ENCODE results near the gene HBM. TPM values are rescaled to one million over a fixed set of nuclear protein-coding genes. Genes with fewer than 3 reads are reported as not detected.
"Not testable (repeated sequence)": the region's sequence is repeated elsewhere in the genome, so short reads cannot be mapped to it uniquely, and the experiment has no call there.

HBM gene
- total RNA-seq, 4 donors from 2014 or later, result not detected

GRCh38 chr16:160691-161190 is 5.0 kb upstream of the HBM start:
- peaks cover 7 to 8% (median 8%) of the 10 kb centered on the region in 4 donors for H3K4me1 ChIP-seq
- H3K27ac ChIP-seq, result no peak overlapping the region
- WGBS, 2 donors (ENCODE audit: low coverage in 1 of 2), result 63 to 85% methylated on average over 4 to 9 of the region's 18 CpGs
- in situ Hi-C loops (cut with MboI; ENCODE audit: low pct_ligation_motif_present in 1 of 4, low pct_unique_long_range_greater_than_20kb in 1 of 4, low sequenced_read_pairs in 3 of 4) (no loop called here), intact Hi-C loops (cut with DNase I; ENCODE audit: low total_unique reads) (no loop called here)
- no peak for DNase-seq
- H3K27me3 ChIP-seq, result peaks cover 68% of the 10 kb centered on the region
- no peak overlapping the region for H3K4me3 ChIP-seq
- no peaks in the 10 kb centered on the region for H3K36me3 ChIP-seq
- no peaks in the 10 kb centered on the region for H3K9me3 ChIP-seq
- TF ChIP-seq POLR2A (IDR thresholded peaks at IDR 0.05), result no peak

DNA sequence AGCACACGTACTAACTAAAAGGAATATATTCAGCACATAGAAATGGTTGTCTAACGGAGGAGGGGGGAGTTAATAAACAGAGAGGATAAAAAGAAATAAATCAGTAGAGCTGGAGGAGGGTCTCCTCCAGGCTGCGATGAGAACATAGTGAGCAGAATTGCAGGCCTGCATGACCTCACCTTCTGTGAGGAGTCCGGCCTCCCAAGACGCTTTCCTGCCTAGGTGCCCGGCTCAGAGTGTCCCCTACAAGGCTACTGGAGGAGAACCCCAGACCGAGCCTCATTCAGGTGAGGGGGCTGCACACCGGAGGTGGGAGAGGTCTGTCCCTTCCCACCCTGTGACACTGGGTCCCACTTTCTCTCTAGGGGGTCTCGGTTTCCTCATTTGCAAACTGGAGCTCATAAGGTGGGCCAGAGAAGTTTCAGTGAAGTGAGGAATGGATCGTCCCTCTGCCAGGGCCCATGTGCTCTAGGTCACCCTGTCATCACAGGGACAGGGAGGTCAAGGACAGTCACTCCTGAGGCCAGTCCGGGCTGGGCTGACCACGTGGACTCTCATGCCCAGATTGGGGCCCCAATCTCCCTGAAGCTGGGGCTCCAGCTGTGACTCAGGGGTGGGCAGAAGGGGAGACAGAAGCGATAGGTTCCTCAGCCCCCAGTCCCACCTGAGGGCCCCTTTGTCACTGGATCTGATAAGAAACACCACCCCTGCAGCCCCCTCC is 3.3 kb upstream of the HBM start:
- WGBS, 2 donors (ENCODE audit: low coverage in 1 of 2), result 80 to 82% methylated on average over 3 to 13 of the region's 13 CpGs
- in situ Hi-C loops (cut with MboI; ENCODE audit: low pct_ligation_motif_present in 1 of 4, low pct_unique_long_range_greater_than_20kb in 1 of 4, low sequenced_read_pairs in 3 of 4), result no loop called here
- intact Hi-C loops (cut with DNase I; ENCODE audit: low total_unique reads), result no loop called here

DNA sequence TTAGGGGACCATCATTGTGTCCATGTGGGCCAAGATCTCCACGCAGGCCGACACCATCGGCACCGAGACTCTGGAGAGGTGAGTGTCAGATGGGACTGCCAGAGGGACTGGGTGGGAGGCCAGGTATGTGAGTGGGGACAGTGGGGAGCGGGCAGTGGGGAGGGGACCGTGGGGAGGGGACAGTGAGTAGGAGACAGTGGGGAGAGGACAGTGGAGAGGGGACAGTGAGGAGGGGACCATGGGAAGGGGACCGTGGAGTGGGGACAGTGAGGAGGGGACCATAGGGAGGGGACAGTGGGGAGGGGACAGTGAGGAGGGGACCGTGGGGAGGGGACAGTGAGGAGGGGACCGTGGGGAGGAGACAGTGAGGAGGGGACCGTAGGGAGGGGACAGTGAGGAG is 2.6 kb upstream of the HBM start:
- DNase-seq; in situ Hi-C loops (cut with MboI; ENCODE audit: low pct_ligation_motif_present in 1 of 4, low pct_unique_long_range_greater_than_20kb in 1 of 4, low sequenced_read_pairs in 3 of 4); H3K9me3 ChIP-seq; H3K36me3 ChIP-seq; H3K4me3 ChIP-seq; intact Hi-C loops (cut with DNase I; ENCODE audit: low total_unique reads); H3K27ac ChIP-seq: not testable (repeated sequence)
- Histone ChIP-seq H3K4me1 (peaks cover 15 to 16% (median 16%) of the 10 kb centered on the region in 4 donors), H3K27me3 (peaks cover 69% of the 10 kb centered on the region)
- WGBS, 2 donors (ENCODE audit: low coverage in 1 of 2), result 40% methylated on average over 1 of the region's 10 CpGs; no CpG with 5 or more reads in 1 of the 2 donors

More for the DNA sequence above, 3.3 kb upstream of the HBM start:
- Histone ChIP-seq H3K27ac (no peak overlapping the region), H3K36me3 (no peaks in the 10 kb centered on the region), H3K4me1 (peaks cover 15 to 16% (median 16%) of the 10 kb centered on the region in 4 donors), H3K4me3 (no peak overlapping the region), H3K9me3 (no peaks in the 10 kb centered on the region), H3K27me3 (peaks cover 69% of the 10 kb centered on the region)
- TF ChIP-seq POLR2AphosphoS5 (IDR thresholded peaks at IDR 0.05) (no peak), EP300 (IDR thresholded peaks at IDR 0.05; ENCODE audit: low read depth) (no peak), CTCF (IDR thresholded peaks at IDR 0.05) (no peak), POLR2A (IDR thresholded peaks at IDR 0.05) (no peak)
- no peak for DNase-seq

DNA sequence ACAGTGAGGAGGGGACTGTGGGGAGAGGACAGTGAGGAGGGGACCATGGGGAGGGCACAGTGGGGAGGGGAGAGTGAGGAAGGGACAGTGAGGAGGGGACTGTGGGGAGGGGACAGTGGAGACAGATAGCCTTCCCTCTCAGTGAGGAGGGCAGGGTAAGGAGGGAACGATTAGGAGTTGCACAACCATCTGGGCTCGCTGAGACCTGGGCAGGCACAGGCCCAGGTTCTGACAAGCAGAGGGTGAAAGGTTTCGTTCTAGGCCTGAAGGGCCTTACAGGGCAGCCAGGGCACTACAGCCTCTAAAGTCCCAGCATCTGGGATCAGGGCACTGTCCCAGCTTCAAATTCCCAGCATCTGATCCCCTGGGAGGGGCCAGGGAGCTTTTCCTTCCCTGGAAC is 2.1 kb upstream of the HBM start:
- H3K4me3 ChIP-seq; H3K36me3 ChIP-seq; DNase-seq; H3K9me3 ChIP-seq; intact Hi-C loops (cut with DNase I; ENCODE audit: low total_unique reads); H3K27ac ChIP-seq; in situ Hi-C loops (cut with MboI; ENCODE audit: low pct_ligation_motif_present in 1 of 4, low pct_unique_long_range_greater_than_20kb in 1 of 4, low sequenced_read_pairs in 3 of 4): not testable (repeated sequence)
- Histone ChIP-seq H3K27me3 (peaks cover 71% of the 10 kb centered on the region), H3K4me1 (peaks cover 15 to 16% (median 16%) of the 10 kb centered on the region in 4 donors)
- 42% methylated on average over 3 of the region's 3 CpGs; no CpG with 5 or more reads in 1 of the 2 donors for WGBS, 2 donors (ENCODE audit: low coverage in 1 of 2)

DNA sequence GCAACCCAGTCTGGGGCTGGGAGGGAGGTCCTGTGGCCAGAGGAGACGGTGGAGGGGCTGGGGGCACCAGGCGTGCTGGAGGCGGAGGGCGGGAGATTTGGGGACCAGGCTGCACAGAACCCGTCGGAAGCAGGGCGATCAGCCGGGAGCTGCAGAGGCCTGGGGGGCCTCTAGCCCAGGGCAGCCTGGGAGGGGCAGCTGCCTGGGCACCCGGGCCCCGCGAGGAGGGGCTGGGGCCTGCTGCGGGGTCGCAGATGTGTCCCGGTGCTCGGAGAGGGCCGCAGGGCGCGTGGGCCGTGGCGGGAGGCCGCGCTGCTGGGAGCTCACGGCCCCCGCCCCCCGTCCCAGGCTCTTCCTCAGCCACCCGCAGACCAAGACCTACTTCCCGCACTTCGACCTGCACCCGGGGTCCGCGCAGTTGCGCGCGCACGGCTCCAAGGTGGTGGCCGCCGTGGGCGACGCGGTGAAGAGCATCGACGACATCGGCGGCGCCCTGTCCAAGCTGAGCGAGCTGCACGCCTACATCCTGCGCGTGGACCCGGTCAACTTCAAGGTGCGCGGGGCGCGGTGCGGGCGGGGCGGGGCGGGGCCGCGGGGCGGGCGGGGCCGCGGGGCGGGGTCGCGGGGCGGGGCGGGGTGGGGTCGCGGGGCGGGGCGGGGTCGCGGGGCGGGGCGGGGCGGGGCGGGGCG is 1.5 kb upstream of the HBM start:
- in situ Hi-C loops (cut with MboI; ENCODE audit: low pct_ligation_motif_present in 1 of 4, low pct_unique_long_range_greater_than_20kb in 1 of 4, low sequenced_read_pairs in 3 of 4); H3K27ac ChIP-seq; H3K9me3 ChIP-seq; H3K36me3 ChIP-seq; H3K4me3 ChIP-seq; DNase-seq; intact Hi-C loops (cut with DNase I; ENCODE audit: low total_unique reads): not testable (repeated sequence)
- peaks cover 73% of the 10 kb centered on the region for H3K27me3 ChIP-seq
- no CpG with 5 or more reads among the region's 80 CpGs for WGBS, 2 donors (ENCODE audit: low coverage in 1 of 2)
- H3K4me1 ChIP-seq, result peaks cover 15 to 16% (median 16%) of the 10 kb centered on the region in 4 donors

- in situ Hi-C loops (cut with MboI; ENCODE audit: low pct_ligation_motif_present in 1 of 4, low pct_unique_long_range_greater_than_20kb in 1 of 4, low sequenced_read_pairs in 3 of 4) (no loop called here), intact Hi-C loops (cut with DNase I; ENCODE audit: low total_unique reads) (no loop called here)
- H3K27me3 ChIP-seq, result peaks cover 74% of the 10 kb centered on the region
- H3K4me1 ChIP-seq, result peaks cover 15 to 16% (median 16%) of the 10 kb centered on the region in 4 donors
- no peak overlapping the region for H3K4me3 ChIP-seq
- no peak overlapping the region for H3K27ac ChIP-seq
- TF ChIP-seq CTCF (IDR thresholded peaks at IDR 0.05), result no peak
- TF ChIP-seq EP300 (IDR thresholded peaks at IDR 0.05; ENCODE audit: low read depth), result no peak
- TF ChIP-seq POLR2A (IDR thresholded peaks at IDR 0.05), result no peak
- TF ChIP-seq POLR2AphosphoS5 (IDR thresholded peaks at IDR 0.05), result no peak
- H3K9me3 ChIP-seq, result no peaks in the 10 kb centered on the region
- no peaks in the 10 kb centered on the region for H3K36me3 ChIP-seq
- no peak for DNase-seq
- 17% methylated on average over 30 of the region's 77 CpGs; no CpG with 5 or more reads in 1 of the 2 donors for WGBS, 2 donors (ENCODE audit: low coverage in 1 of 2)
Observed at GRCh38 chr16:164827-165538, 795 bp upstream of the HBM start.

Data from transverse colon (tissue), 4 donors.